SU-DHL-6 (cell line): ENCODE results near the gene KCNH1.

Source experiments
- H2AFZ ChIP-seq: fragments of 200-600 bp; sonication (generic); 2 replicates; pipeline ENCODE4 v1.6.1; 2014; ENCODE audit warnings: low read depth, mild to moderate bottlenecking, moderate library complexity, mixed read lengths, antibody characterized with exemption, low read length; ENCODE audit not compliant: severe bottlenecking
- H3F3A ChIP-seq: fragments of 200-600 bp; shearing (Covaris generic); 2 replicates; pipeline ENCODE4 v1.6.0; 2016; ENCODE audit warnings: antibody characterized with exemption, mild to moderate bottlenecking; ENCODE audit not compliant: insufficient read depth
- H3K27ac ChIP-seq: fragments of 200-600 bp; sonication (generic); 2 replicates; pipeline ENCODE4 v1.5.1; 2016; ENCODE audit warnings: low read depth, mild to moderate bottlenecking, low read length, moderate library complexity, mixed read lengths
- H3K27me3 ChIP-seq: fragments of 200-600 bp; sonication (generic), shearing (Covaris generic); 2 replicates; pipeline ENCODE4 v1.6.0; 2014; ENCODE audit warnings: mild to moderate bottlenecking, low read length
- H3K36me3 ChIP-seq: fragments of 200-600 bp; sonication (generic); 2 replicates; pipeline ENCODE4 v1.6.1; 2014; ENCODE audit warnings: mild to moderate bottlenecking, low read length, mixed read lengths
- H3K4me2 ChIP-seq: fragments of 300-600, 200-600 bp; shearing (Covaris generic), sonication (generic); 2 replicates; pipeline ENCODE4 v1.6.0; 2014; ENCODE audit warnings: low read length, low read depth, mild to moderate bottlenecking; ENCODE audit not compliant: poor library complexity, severe bottlenecking
- H3K4me3 ChIP-seq: fragments of 200-600 bp; sonication (generic); 2 replicates; pipeline ENCODE4 v1.5.1; 2014; ENCODE audit warnings: antibody characterized with exemption, low read length, mild to moderate bottlenecking, mixed read lengths; ENCODE audit not compliant: insufficient read depth, poor library complexity, severe bottlenecking
- H3K79me2 ChIP-seq: fragments of 200-600 bp; sonication (generic); 2 replicates; pipeline ENCODE4 v1.6.1; 2014; ENCODE audit warnings: mild to moderate bottlenecking, low read length, moderate library complexity; ENCODE audit not compliant: insufficient read depth
- H3K9ac ChIP-seq: fragments of 200-600 bp; sonication (generic); 2 replicates; pipeline ENCODE4 v1.7.0; 2014; ENCODE audit warnings: mild to moderate bottlenecking, low read length
- H3K9me2 ChIP-seq: fragments of 200-600 bp; sonication (generic); replicated peaks from 2 replicates; pipeline ENCODE4 v1.6.1; 2014; ENCODE audit warnings: low read length; ENCODE audit not compliant: insufficient read depth
- H3K9me3 ChIP-seq: fragments of 200-600 bp; sonication (generic); 2 replicates; pipeline ENCODE4 v1.6.1; 2014; ENCODE audit warnings: low read length, mixed read lengths; ENCODE audit not compliant: insufficient read depth
- H4K20me1 ChIP-seq: fragments of 200-600 bp; sonication (generic); 2 replicates; pipeline ENCODE4 v1.6.1; 2014; ENCODE audit warnings: low read depth, mild to moderate bottlenecking, antibody characterized with exemption, low read length, moderate library complexity, mixed read lengths
- EZH2phosphoT487 ChIP-seq: fragments of 200-600 bp; sonication (generic), shearing (Covaris generic); conservative IDR thresholded peaks from 2 replicates; pipeline ENCODE4 v1.6.1; 2018; ENCODE audit warnings: mild to moderate bottlenecking, antibody characterized with exemption, low read length, moderate library complexity, mixed read lengths
- TF ChIP-seq, protein P1 (sequence below): fragments of 200-600 bp; sonication (generic); IDR thresholded peaks from one replicate; pipeline ENCODE4 v1.5.1; 2017; ENCODE audit warnings: antibody characterized with exemption, mild to moderate bottlenecking, low read length, moderate library complexity; ENCODE audit not compliant: insufficient read depth, poor library complexity, severe bottlenecking

KCNH1 gene

DNA sequence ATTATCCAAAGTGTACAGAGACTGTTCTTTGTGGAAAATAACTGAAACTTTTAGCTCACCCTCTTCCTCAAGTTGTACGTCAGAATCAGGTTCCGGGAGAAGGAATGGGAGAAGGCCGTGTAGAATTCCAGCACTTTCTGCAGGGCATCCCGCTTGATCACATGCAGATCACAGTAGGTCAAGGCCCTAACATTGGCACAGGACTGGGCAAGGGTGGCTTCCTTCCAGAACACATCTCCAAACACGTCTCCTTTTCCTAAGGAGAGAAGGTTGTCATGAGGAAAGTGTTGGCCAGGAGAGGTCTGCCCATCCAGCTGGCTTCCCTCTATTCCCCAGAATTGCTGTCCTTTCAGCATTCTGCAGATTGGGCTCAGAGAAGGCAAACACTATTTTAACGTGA, 358.7 kb downstream of the KCNH1 start:
- H3K27ac ChIP-seq = no peak overlapping the region

DNA sequence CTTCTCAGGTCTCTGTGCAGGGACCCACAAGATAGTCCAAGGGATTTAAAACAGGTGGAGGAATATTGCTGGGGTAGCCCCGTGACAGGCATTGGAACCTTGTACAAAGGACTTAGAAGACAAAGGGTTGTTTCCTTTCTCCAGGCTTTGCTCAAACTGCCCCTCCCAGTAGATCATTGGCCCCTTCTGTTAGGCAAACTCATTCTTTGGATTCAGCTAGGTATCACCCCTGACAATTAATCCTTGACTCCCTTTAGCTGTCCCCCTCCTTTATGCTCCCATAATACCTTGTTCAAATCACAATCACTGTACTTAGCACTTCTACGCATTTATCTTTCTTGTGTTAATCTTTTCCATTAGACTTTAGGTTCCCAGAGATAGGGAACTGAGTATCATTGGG, 360.5 kb downstream of the KCNH1 start:
- Histone ChIP-seq H3K79me2 (no peaks in the 10 kb centered on the region), H3F3A (no peaks in the 10 kb centered on the region), H3K9ac (no peak overlapping the region), H4K20me1 (no peaks in the 10 kb centered on the region), H2AFZ (no peak overlapping the region), H3K4me3 (no peak overlapping the region), H3K9me2 (no peaks in the 10 kb centered on the region), H3K27ac (no peak overlapping the region), H3K36me3 (no peaks in the 10 kb centered on the region), H3K4me2 (no peak overlapping the region), H3K27me3 (no peaks in the 10 kb centered on the region), H3K9me3 (no peaks in the 10 kb centered on the region)
- TF ChIP-seq, protein P1, sequence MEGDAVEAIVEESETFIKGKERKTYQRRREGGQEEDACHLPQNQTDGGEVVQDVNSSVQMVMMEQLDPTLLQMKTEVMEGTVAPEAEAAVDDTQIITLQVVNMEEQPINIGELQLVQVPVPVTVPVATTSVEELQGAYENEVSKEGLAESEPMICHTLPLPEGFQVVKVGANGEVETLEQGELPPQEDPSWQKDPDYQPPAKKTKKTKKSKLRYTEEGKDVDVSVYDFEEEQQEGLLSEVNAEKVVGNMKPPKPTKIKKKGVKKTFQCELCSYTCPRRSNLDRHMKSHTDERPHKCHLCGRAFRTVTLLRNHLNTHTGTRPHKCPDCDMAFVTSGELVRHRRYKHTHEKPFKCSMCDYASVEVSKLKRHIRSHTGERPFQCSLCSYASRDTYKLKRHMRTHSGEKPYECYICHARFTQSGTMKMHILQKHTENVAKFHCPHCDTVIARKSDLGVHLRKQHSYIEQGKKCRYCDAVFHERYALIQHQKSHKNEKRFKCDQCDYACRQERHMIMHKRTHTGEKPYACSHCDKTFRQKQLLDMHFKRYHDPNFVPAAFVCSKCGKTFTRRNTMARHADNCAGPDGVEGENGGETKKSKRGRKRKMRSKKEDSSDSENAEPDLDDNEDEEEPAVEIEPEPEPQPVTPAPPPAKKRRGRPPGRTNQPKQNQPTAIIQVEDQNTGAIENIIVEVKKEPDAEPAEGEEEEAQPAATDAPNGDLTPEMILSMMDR = no peak
- no peak for TF ChIP-seq EZH2phosphoT487

More for the DNA sequence above, 358.7 kb downstream of the KCNH1 start:
- Histone ChIP-seq H3K4me3 (no peak overlapping the region), H2AFZ (no peak overlapping the region), H4K20me1 (no peaks in the 10 kb centered on the region), H3K9ac (no peak overlapping the region), H3K4me2 (no peak overlapping the region), H3F3A (no peaks in the 10 kb centered on the region), H3K27me3 (no peaks in the 10 kb centered on the region), H3K9me2 (no peaks in the 10 kb centered on the region), H3K36me3 (no peaks in the 10 kb centered on the region), H3K9me3 (no peaks in the 10 kb centered on the region), H3K79me2 (no peaks in the 10 kb centered on the region)
- TF ChIP-seq, protein P1 = no peak
- no peak for TF ChIP-seq EZH2phosphoT487

DNA sequence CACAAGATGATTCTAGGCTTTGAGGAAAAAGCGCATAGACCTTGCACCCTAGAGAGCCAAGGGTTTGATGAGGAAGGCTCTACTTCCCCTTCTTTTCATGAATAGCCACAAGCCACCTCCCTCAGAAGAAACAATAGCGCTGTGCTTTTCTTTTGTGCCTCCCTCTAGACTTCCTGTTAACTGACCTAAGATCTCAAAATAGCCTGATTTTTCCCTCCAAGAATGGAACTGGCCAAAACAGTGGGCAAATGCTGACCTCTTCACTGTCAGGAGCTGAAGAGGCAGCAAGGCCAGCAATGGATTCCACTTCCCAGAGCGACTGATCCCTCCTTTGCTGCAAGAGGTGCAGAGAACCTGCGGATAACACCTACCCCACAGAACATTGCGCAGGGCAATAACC, 362.8 kb downstream of the KCNH1 start:
- Histone ChIP-seq H3K36me3 (no peaks in the 10 kb centered on the region), H3K27ac (no peak overlapping the region), H2AFZ (no peak overlapping the region), H3F3A (no peaks in the 10 kb centered on the region), H3K4me3 (no peak overlapping the region), H3K4me2 (no peak overlapping the region), H3K27me3 (no peaks in the 10 kb centered on the region), H3K9me3 (no peaks in the 10 kb centered on the region), H3K9me2 (no peaks in the 10 kb centered on the region), H3K79me2 (no peaks in the 10 kb centered on the region), H3K9ac (no peak overlapping the region), H4K20me1 (no peaks in the 10 kb centered on the region)
- no peak for TF ChIP-seq EZH2phosphoT487
- TF ChIP-seq, protein P1 = no peak
